DND-41 (cell line): ENCODE measurements around the gene MAP7D1.

Experiments
- EZH2 ChIP-seq: IDR thresholded peaks from 3 replicates; pipeline ENCODE4 v1.6.1; 2012; ENCODE audit warnings: borderline replicate concordance, low read depth, mild to moderate bottlenecking, moderate library complexity, low read length, inconsistent platforms; ENCODE audit not compliant: severe bottlenecking
- TF ChIP-seq, protein P1 (sequence below): IDR thresholded peaks from 2 replicates; pipeline ENCODE4 v1.5.1; 2012; ENCODE audit warnings: borderline replicate concordance, low read length, moderate library complexity, mild to moderate bottlenecking; ENCODE audit not compliant: poor library complexity, severe bottlenecking; ENCODE audit errors: extremely low read depth

DNA sequence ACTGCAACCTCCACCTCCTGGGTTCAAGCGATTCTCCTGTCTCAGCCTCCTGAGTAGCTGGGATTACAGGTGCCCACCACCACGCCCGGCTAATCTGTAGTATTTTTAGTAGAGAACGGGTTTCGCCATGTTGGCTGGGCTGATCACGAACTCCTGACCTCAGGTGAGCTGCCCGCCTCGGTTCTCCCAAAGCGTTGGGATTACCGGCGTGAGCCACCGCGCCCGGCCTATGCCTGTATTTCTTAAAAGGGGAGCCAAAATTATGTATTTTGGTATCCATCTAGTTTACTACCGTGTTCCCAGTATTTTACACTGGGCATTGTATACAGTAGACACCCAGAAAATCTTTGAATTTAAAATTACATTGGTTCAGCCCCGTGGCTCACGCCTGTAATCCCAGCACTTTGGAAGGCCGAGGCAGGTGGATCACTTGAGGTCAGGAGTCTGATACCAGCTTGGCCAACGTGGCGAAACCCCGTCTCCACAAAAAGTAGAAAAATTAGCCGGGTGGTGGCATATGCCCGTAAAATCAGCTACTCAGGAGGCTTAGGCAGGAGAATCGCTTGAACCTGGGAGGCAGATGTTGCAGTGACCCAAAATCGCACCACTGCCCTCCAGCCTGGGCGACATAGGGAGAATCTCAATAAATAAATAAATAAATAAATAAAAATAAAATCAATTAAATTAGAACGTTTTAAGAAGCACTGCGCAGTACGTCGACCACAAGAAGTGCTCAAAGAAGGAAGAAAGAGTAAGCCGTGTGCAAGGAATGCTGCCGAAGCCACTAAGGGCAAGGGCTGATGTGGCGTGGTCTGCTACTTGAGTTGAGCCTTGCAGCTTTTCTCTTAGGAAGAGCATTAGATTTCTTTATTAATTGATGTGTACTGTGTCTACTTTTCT is 66.8 kb downstream of the MAP7D1 start:
- TF ChIP-seq EZH2 = no peak
- TF ChIP-seq, protein P1, sequence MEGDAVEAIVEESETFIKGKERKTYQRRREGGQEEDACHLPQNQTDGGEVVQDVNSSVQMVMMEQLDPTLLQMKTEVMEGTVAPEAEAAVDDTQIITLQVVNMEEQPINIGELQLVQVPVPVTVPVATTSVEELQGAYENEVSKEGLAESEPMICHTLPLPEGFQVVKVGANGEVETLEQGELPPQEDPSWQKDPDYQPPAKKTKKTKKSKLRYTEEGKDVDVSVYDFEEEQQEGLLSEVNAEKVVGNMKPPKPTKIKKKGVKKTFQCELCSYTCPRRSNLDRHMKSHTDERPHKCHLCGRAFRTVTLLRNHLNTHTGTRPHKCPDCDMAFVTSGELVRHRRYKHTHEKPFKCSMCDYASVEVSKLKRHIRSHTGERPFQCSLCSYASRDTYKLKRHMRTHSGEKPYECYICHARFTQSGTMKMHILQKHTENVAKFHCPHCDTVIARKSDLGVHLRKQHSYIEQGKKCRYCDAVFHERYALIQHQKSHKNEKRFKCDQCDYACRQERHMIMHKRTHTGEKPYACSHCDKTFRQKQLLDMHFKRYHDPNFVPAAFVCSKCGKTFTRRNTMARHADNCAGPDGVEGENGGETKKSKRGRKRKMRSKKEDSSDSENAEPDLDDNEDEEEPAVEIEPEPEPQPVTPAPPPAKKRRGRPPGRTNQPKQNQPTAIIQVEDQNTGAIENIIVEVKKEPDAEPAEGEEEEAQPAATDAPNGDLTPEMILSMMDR = no peak
